Femur (tissue), 1 donor: ENCODE measurements around the gene TESK2.
"Not testable (repeated sequence)": the region's sequence is repeated elsewhere in the genome, so short reads cannot be mapped to it uniquely, and the experiment has no call there.

Experiments used
- DNase-seq: peaks from one replicate; pipeline ENCODE4 v3.0.0-alpha.2; 2017

The TESK2 gene, protein sequence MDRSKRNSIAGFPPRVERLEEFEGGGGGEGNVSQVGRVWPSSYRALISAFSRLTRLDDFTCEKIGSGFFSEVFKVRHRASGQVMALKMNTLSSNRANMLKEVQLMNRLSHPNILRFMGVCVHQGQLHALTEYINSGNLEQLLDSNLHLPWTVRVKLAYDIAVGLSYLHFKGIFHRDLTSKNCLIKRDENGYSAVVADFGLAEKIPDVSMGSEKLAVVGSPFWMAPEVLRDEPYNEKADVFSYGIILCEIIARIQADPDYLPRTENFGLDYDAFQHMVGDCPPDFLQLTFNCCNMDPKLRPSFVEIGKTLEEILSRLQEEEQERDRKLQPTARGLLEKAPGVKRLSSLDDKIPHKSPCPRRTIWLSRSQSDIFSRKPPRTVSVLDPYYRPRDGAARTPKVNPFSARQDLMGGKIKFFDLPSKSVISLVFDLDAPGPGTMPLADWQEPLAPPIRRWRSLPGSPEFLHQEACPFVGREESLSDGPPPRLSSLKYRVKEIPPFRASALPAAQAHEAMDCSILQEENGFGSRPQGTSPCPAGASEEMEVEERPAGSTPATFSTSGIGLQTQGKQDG

DNA sequence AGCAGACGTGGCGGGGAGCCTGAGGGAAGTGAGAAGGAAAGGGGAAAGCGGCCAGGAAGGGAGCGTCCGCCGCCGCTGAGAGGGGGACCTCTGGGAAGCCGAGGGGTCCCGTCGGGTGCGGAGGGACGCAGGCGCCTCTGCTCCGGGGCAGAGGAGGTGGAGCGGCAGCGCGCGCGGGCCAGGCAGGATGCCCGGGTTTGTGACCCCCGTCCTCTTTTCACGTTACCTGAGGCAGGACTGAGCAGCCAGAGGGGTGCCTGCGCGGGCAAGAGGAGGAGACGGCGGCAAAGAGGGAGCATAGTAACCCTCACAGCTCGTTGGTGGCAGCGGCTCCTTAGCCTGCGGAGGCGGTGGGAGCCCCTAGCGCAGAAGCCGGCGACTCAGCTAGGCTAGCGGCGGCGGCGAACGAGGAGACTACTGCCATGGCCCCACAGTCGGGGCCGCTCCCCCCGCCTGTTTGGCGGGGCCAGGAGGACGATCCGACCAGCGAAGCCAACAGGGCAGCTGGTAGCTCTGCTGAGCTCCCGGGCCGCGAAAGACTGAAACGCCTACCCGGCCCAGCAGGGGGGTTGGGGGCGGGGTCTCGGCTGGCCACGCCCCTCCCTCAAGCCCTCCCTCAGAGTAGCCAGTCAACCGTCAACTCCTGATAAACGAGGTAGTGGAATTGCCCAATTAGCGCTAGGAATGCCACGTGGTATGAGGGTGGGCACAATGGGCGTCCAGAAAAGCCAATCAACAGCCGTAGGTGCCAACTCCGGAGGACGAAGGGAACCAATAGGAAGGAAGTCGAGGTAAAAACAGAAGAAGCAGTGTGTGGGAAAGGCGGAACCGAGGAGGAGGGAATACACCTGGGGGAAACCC, at the start of gene TESK2:
TESK2 (minus strand) TSS at position 538 of the 861 bp plus-strand sequence. CDS start 33,378 bp downstream, outside the sequence.
- DNase-seq: peak; percentile 98

- no peak for DNase-seq
These were observed 45.9 kb upstream of the TESK2 start for GRCh38 chr1:45536886-45537285.

DNA sequence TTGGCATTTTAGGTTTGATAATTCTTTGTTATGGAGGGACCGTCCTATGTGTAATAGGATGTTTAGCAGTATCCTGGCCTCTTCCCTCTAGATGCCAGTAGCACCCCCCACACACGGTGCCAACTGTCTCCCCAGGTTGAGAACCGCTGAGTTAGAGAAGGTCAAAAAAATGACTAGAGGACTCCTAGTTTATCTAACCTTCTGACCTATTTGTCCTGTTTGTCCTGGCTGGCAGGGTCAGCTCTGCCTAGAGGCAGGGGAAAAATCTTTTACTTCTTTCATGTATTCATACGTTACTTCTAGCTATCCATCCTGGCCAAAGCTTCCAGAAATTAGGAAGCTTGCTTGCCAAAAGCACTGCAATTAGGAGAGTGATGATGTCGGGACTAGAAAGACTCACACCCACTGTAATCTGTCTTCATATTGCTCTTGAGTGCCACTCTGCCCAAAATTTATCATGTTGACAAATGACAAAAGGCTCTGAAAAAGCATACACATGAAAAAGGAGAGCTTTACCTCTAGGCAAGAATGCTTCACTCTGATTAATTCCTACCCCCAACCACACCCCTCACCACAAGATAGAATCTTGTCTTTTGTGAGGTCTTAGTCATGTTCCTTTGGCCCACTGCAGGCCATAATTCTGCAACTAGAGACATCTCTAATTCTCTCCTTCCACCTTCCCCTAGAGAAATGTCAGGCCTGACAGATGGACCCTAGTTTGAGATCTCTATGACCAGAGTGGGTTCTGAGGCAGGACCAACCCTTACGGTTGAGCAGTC, 45.2 kb upstream of the TESK2 start:
- no peak for DNase-seq

GRCh38 chr1:45531873-45532272, 40.9 kb upstream of the TESK2 start:
- no peak for DNase-seq

- no peak for DNase-seq
These were observed 39.7 kb upstream of the TESK2 start for GRCh38 chr1:45530632-45531135.

DNA sequence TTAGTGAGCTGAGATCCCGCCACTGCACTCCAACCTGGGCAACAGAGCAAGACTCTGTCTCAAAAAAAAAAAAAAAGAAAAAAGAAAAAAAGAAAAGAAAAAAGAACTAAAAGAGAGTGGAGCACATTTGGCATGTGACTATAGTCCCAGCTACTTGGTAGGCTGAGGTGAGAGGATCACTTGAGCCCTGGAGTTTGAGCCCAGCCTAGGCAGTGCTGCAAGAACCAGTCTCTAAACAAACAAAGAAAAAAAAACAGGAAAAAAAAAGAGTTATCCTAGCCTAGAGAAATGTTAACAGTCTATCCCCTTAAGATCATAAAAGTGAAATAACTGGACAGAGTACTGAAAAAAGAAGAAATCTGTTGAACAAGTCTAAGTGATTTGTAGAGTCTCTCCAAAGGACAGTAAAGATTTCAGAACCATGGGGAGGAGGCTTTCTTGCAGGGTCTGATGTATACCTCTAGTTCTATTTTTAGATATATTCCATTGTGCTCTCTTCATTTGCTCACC, 35.2 kb upstream of the TESK2 start:
- no peak for DNase-seq

DNA sequence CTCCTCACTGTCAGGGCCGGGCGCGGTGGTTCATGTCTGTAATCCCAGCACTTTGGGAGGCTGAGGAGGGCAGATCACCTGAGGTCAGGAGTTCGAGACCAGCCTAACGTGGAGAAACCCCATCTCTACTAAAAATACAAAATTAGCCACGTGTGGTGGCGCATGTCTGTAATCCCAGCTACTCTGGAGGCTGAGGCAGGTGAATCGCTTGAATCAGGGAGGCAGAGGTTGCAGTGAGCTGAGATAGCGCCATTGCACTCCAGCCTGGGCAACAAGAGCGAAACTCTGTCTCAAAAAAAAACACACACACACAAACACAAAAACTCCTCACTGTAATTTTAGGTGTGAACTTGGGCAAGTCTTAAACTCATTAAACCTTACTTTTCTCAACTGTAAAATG, 33.0 kb upstream of the TESK2 start:
- DNase-seq: not testable (repeated sequence)

- not testable (repeated sequence) for DNase-seq
These were observed 32.6 kb upstream of the TESK2 start for GRCh38 chr1:45523516-45523915.

DNA sequence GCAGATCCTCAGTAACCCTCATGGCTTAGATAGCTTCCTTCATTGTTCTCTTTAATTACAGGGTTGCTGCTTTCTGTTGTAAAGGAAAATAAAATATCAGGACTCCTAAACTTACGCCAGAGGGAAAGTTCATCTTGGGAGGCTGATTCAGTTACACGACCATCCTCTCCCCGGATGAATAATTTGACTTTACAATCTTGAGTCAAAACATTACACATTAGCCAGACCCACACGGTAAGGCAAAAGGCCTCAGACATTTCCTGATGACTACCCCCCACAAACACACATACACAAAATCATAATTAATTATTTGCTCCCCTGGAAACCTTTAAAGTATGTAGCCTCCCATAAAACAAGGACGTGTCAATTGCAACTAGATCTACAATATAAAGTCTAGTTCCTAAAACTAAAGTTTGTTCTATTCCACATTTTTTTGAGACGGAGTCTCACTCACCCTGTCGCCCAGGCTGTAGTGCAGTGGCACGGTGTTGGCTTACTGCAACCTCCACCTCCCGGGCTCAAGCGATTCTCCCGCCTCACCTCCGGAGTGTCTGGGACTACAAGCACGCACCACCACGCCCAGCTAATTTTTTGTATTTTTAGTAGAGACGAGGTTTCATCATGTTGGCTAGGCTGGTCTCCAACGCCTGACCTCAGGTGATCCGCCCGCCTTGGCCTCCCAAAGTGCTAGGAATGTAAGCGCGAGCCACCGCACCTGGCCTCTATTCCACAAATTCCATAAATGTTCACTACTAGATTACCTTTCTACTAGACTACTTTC, 31.6 kb upstream of the TESK2 start:
- DNase-seq: no peak

GRCh38 chr1:45521413-45522323, 30.7 kb upstream of the TESK2 start, which contains the start of gene PRDX1:
Gene PRDX1, minus strand, starts transcription at chr1:45521884. Its CDS starts 2,841 bp downstream, at chr1:45519043.
- DNase-seq: peak; percentile 98

DNA sequence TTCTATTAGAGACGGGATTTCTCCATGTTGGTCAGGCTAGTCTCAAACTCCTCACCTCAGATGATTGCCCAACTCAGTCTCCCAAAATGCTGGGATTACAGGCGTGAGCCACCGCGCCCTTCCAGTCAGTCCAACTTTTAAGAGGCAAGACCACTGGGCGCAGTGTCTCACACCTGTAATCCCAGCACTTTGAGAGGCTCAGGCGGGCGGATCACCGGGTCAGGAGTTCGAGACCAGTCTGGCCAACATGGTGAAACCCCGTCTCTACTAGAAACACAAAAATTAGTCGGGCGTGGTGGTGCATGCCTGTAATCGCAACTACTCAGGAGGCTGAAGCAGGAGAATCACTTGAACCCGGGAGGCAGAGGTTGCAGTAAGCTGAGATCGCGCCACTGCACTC, 28.8 kb upstream of the TESK2 start:
- not testable (repeated sequence) for DNase-seq

DNA sequence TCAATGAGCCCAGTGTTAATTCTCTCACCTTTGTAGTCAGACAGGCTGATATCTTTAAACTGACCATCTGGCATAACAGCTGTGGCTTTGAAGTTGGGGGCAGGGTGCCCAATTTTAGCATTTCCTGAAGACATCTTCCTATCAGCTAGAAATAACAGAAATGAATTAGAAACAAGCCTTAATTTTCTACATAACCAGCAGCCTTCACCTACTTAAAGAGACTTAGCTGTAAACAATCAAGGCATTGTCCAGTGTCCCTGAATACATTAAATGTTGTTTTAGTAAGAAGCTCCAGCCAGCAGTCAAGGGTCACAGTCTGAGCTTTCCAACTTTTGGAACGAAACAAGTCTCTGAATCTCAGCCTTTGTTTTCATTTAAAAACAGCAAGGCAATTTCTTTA, 27.9 kb upstream of the TESK2 start:
- no peak for DNase-seq

DNA sequence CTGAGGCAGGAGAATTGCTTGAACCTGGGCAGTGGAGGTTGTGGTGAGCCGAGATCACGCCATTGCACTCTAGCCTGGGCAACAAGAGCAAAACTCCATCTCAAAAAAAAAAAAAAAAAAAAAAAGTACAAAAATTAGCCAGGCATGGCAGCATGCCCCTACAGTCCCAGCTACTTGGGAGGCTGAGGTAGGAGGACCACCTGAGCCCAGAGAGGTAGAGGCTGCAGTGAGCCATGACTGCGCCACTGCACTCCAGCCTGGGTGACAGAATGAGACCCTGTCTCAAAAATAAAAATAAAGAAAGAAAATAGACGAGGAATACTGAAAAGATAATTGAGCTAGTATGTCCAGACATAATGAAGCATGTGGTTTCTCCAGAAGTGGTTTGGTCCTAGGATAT, 27.4 kb upstream of the TESK2 start:
- DNase-seq: not testable (repeated sequence)

DNA sequence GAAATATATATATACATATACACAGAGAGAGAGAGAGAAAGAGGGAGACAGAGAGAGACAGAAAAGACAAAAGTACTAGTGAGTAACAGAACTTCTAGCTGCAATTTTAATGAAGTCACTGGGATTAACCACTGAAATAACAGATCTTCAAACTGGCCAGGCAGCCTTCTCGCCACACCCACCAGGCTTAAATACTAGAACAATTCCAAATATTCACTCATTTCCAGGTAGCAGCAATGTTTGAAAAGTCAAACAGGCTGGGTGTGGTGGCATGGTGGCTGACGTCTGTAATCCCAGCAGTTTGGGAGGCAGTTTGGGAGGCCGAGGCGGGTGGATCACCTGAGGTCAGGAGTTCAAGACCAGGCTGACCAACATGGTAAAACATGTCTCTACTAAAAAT, 25.5 kb upstream of the TESK2 start:
- no peak for DNase-seq

DNA sequence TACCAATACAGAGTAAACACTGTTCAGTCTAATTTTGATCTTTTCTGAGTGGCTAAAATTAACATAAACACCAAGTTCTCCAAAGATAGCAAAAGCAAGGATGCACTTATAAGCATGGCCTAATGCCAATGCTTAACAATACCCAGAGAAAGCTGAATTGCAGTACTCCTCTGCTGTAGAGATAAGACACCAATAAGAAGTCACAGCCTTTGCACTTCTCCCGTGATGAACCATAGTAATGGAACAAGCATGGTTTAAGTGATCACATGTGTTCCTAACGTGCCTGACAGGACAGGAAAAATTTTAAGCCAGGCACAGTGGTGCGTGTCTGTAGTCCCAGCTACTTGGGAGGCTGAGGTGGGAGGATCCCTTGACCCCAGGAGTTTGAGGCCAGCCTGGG, 25.1 kb upstream of the TESK2 start:
- no peak for DNase-seq

- not testable (repeated sequence) for DNase-seq
These were observed 22.7 kb upstream of the TESK2 start for GRCh38 chr1:45513532-45514260.

GRCh38 chr1:45512641-45513054, 21.7 kb upstream of the TESK2 start:
- peak; percentile 58 for DNase-seq

- no peak for DNase-seq
These were observed 20.1 kb upstream of the TESK2 start for GRCh38 chr1:45510972-45511527.
